Astrocyte (in vitro differentiated cells and primary cell): ENCODE data around the gene SRP72. TPM values are rescaled to one million over a fixed set of nuclear protein-coding genes. Genes with fewer than 3 reads are reported as not detected.

Source experiments
- DNase-seq: peaks from one replicate; pipeline ENCODE4 v3.0.0-alpha.2; 2010; ENCODE audit warnings: low read depth
- FAIRE-seq: peaks from 2 replicates; lab custom pipeline; 2011; peaks lifted over from hg19 to GRCh38; lab: Jason Lieb, UNC
- H2AFZ ChIP-seq: 2 replicates; pipeline ENCODE4 v1.6.0; 2012; ENCODE audit warnings: low read depth, low read length, inconsistent platforms
- H3K27ac ChIP-seq: 2 replicates; pipeline ENCODE4 v1.5.1; 2011; ENCODE audit warnings: low read depth, low read length, inconsistent platforms
- H3K27me3 ChIP-seq: 2 replicates; pipeline ENCODE4 v1.6.0; 2011; ENCODE audit warnings: low read length, inconsistent platforms; ENCODE audit not compliant: insufficient read depth
- H3K36me3 ChIP-seq: 2 replicates; pipeline ENCODE4 v1.5.1; 2011; ENCODE audit warnings: low read length, inconsistent platforms; ENCODE audit not compliant: insufficient read depth
- H3K4me1 ChIP-seq: 2 replicates; pipeline ENCODE4 v1.5.1; 2011; ENCODE audit warnings: low read length, inconsistent platforms; ENCODE audit not compliant: insufficient read depth
- H3K4me2 ChIP-seq: 2 replicates; pipeline ENCODE4 v1.6.0; 2012; ENCODE audit warnings: low read length, inconsistent platforms
- H3K4me3 ChIP-seq: 2 replicates; pipeline ENCODE4 v1.5.1; 2011; ENCODE audit warnings: low read depth, mild to moderate bottlenecking, low read length, inconsistent platforms; ENCODE audit not compliant: insufficient read depth
- H3K79me2 ChIP-seq: 2 replicates; pipeline ENCODE4 v1.6.0; 2012; ENCODE audit warnings: mild to moderate bottlenecking, low read length, inconsistent platforms; ENCODE audit not compliant: insufficient read depth
- H3K9ac ChIP-seq: 2 replicates; pipeline ENCODE4 v1.6.0; 2012; ENCODE audit warnings: mild to moderate bottlenecking, low read length, inconsistent platforms
- H3K9me3 ChIP-seq: 2 replicates; pipeline ENCODE4 v1.5.1; 2012; ENCODE audit warnings: low read depth, mild to moderate bottlenecking, low read length, inconsistent platforms; ENCODE audit not compliant: insufficient read depth
- H4K20me1 ChIP-seq: 2 replicates; pipeline ENCODE4 v1.6.0; 2012; ENCODE audit warnings: low read length, inconsistent platforms; ENCODE audit not compliant: insufficient read depth
- H3K27ac Mint-ChIP-seq: one replicate; pipeline ENCODE4 v1.8.0; 2021; ENCODE audit warnings: mild to moderate bottlenecking, mixed read lengths; ENCODE audit not compliant: unreplicated experiment
- H3K27me3 Mint-ChIP-seq: one replicate; pipeline ENCODE4 v1.8.0; 2021; ENCODE audit warnings: low read depth, mixed read lengths; ENCODE audit not compliant: unreplicated experiment
- H3K36me3 Mint-ChIP-seq: one replicate; pipeline ENCODE4 v1.8.0; 2021; ENCODE audit warnings: low read depth, mixed read lengths; ENCODE audit not compliant: unreplicated experiment
- H3K4me1 Mint-ChIP-seq: one replicate; pipeline ENCODE4 v1.8.0; 2021; ENCODE audit warnings: low read depth, mixed read lengths; ENCODE audit not compliant: unreplicated experiment
- H3K4me3 Mint-ChIP-seq: one replicate; pipeline ENCODE4 v1.8.0; 2021; ENCODE audit warnings: mild to moderate bottlenecking, moderate library complexity, mixed read lengths; ENCODE audit not compliant: unreplicated experiment
- H3K9me3 Mint-ChIP-seq: one replicate; pipeline ENCODE4 v1.8.0; 2021; ENCODE audit warnings: mild to moderate bottlenecking, mixed read lengths; ENCODE audit not compliant: unreplicated experiment
- CTCF ChIP-seq: IDR thresholded peaks from 2 replicates; pipeline ENCODE4 v1.5.1; 2011; ENCODE audit warnings: low read depth, mild to moderate bottlenecking, inconsistent platforms, low read length, moderate library complexity; ENCODE audit not compliant: insufficient read depth
- EZH2 ChIP-seq: IDR thresholded peaks from 2 replicates; pipeline ENCODE4 v1.6.1; 2012; ENCODE audit warnings: mild to moderate bottlenecking, low read length, inconsistent platforms; ENCODE audit not compliant: insufficient read depth
- total RNA-seq: library from RNA; stranded (reverse); gene quantifications from 2 replicates; pipeline ENCODE4 v1.2.1, GENCODE V29; 2021

Gene SRP72
- total RNA-seq, 1 donor from 2014 or later = 145 TPM

- no peak for DNase-seq
- Mint-ChIP-seq H3K4me3 (peak overlapping the region; percentile 54), H3K4me1 (no peaks in the 10 kb centered on the region), H3K9me3 (no peaks in the 10 kb centered on the region), H3K36me3 (peaks cover 23% of the 10 kb centered on the region), H3K27me3 (no peaks in the 10 kb centered on the region), H3K27ac (no peak overlapping the region)
- H3K27ac ChIP-seq = no peak overlapping the region
- H3K36me3 ChIP-seq = peaks cover 39% of the 10 kb centered on the region
- no peaks in the 10 kb centered on the region for H3K4me1 ChIP-seq
- H3K79me2 ChIP-seq = peaks cover 4% of the 10 kb centered on the region
- H3K9me3 ChIP-seq = no peaks in the 10 kb centered on the region
- TF ChIP-seq CTCF (no peak), EZH2 (no peak)
- H3K4me2 ChIP-seq = no peak overlapping the region
- FAIRE-seq = no peak
- no peak overlapping the region for H3K4me3 ChIP-seq
- H3K9ac ChIP-seq = no peak overlapping the region
- no peaks in the 10 kb centered on the region for H4K20me1 ChIP-seq
- no peak overlapping the region for H2AFZ ChIP-seq
- H3K27me3 ChIP-seq = no peaks in the 10 kb centered on the region
These were observed 9.8 kb downstream of the SRP72 start for GRCh38 chr4:56477192-56477702.

GRCh38 chr4:56480691-56481090 is 13.3 kb downstream of the SRP72 start:
- Mint-ChIP-seq H3K4me1 (peaks cover under 1% of the 10 kb centered on the region), H3K27ac (no peak overlapping the region), H3K27me3 (no peaks in the 10 kb centered on the region), H3K4me3 (no peak overlapping the region), H3K9me3 (no peaks in the 10 kb centered on the region), H3K36me3 (peaks cover 25% of the 10 kb centered on the region)
- no peak for DNase-seq
- no peak overlapping the region for H2AFZ ChIP-seq
- H3K79me2 ChIP-seq = no peaks in the 10 kb centered on the region
- H3K9ac ChIP-seq = no peak overlapping the region
- H3K9me3 ChIP-seq = no peaks in the 10 kb centered on the region
- H3K4me1 ChIP-seq = no peaks in the 10 kb centered on the region
- H4K20me1 ChIP-seq = no peaks in the 10 kb centered on the region
- H3K27me3 ChIP-seq = no peaks in the 10 kb centered on the region
- no peak overlapping the region for H3K4me2 ChIP-seq
- no peak overlapping the region for H3K4me3 ChIP-seq
- TF ChIP-seq CTCF = no peak
- TF ChIP-seq EZH2 = no peak
- FAIRE-seq = no peak
- H3K36me3 ChIP-seq = peaks cover 42% of the 10 kb centered on the region
- H3K27ac ChIP-seq = no peak overlapping the region

GRCh38 chr4:56496241-56496640 is 28.8 kb downstream of the SRP72 start:
- no peak overlapping the region for H3K27ac ChIP-seq
- no peak overlapping the region for H3K4me3 Mint-ChIP-seq
- H3K27me3 ChIP-seq = no peaks in the 10 kb centered on the region
- H3K9me3 Mint-ChIP-seq = no peaks in the 10 kb centered on the region
- no peaks in the 10 kb centered on the region for H3K9me3 ChIP-seq
- no peak overlapping the region for H3K27ac Mint-ChIP-seq
- peaks cover 10% of the 10 kb centered on the region for H3K36me3 Mint-ChIP-seq
- H3K4me3 ChIP-seq = no peak overlapping the region
- H2AFZ ChIP-seq = no peak overlapping the region
- no peak overlapping the region for H3K4me2 ChIP-seq
- H4K20me1 ChIP-seq = peaks cover 6% of the 10 kb centered on the region
- H3K27me3 Mint-ChIP-seq = no peaks in the 10 kb centered on the region
- peaks cover 47% of the 10 kb centered on the region for H3K36me3 ChIP-seq
- no peak for TF ChIP-seq EZH2
- TF ChIP-seq CTCF = no peak
- H3K79me2 ChIP-seq = no peaks in the 10 kb centered on the region
- FAIRE-seq = no peak
- no peak overlapping the region for H3K9ac ChIP-seq
- no peaks in the 10 kb centered on the region for H3K4me1 Mint-ChIP-seq
- no peak for DNase-seq
- no peaks in the 10 kb centered on the region for H3K4me1 ChIP-seq
